GM12874 (cell line): ENCODE data around the gene DISP3.

Source experiments
- CTCF ChIP-seq: IDR thresholded peaks from 2 replicates; pipeline ENCODE4 v1.5.1; 2011; ENCODE audit warnings: low read depth, mild to moderate bottlenecking, control low read depth, low read length, moderate library complexity; ENCODE audit not compliant: insufficient read depth

Gene DISP3

GRCh38 chr1:11498956-11499594 is 20.1 kb downstream of the DISP3 start:
- TF ChIP-seq CTCF = no peak

GRCh38 chr1:11499601-11500331 is 20.8 kb downstream of the DISP3 start:
- no peak for TF ChIP-seq CTCF

GRCh38 chr1:11500881-11501280 is 21.9 kb downstream of the DISP3 start:
- no peak for TF ChIP-seq CTCF

GRCh38 chr1:11501491-11501897 is 22.5 kb downstream of the DISP3 start:
- TF ChIP-seq CTCF = no peak

GRCh38 chr1:11501906-11502485 is 23.0 kb downstream of the DISP3 start:
- TF ChIP-seq CTCF = no peak

- no peak for TF ChIP-seq CTCF
Measured at GRCh38 chr1:11502516-11502915, 23.6 kb downstream of the DISP3 start.

- no peak for TF ChIP-seq CTCF
Measured at GRCh38 chr1:11504599-11504998, 25.6 kb downstream of the DISP3 start.
